HepG2 (cell line): Measurements from ENCODE around the gene ZNF391. TPM values are rescaled to one million over a fixed set of nuclear protein-coding genes. Genes with fewer than 3 reads are reported as not detected.

Experiments used
- CEBPB ChIP-seq: IDR thresholded peaks from 2 replicates; pipeline ENCODE4 v1.6.1; 2011; ENCODE audit warnings: low read depth, low read length, improper control_type of control experiment, borderline replicate concordance
- CTCF ChIP-seq: sonication (generic); formaldehyde crosslinking; IDR thresholded peaks from 2 replicates; pipeline ENCODE4 v1.5.0; 2020; ENCODE audit warnings: mild to moderate bottlenecking, missing genetic modification reagents, moderate library complexity
- KAT8 ChIP-seq: IDR thresholded peaks from 2 replicates; pipeline ENCODE4 v1.6.1; 2016; ENCODE audit warnings: missing genetic modification reagents, missing compliant biosample characterization
- MIXL1 ChIP-seq: IDR thresholded peaks from 2 replicates; pipeline ENCODE4 v1.6.1; 2016
- RAD51 ChIP-seq: fragments of 450-650 bp; IDR thresholded peaks from 2 replicates; pipeline ENCODE4 v1.6.1; 2016; ENCODE audit warnings: borderline replicate concordance
- SAFB2 ChIP-seq: sonication (generic); formaldehyde crosslinking; IDR thresholded peaks from 2 replicates; pipeline ENCODE4 v1.5.1; 2020; ENCODE audit warnings: missing genetic modification reagents, low read depth, mild to moderate bottlenecking, borderline replicate concordance
- SPEN ChIP-seq: sonication (generic); formaldehyde crosslinking; IDR thresholded peaks from 2 replicates; pipeline ENCODE4 v1.5.1; 2020; ENCODE audit warnings: low read depth, mild to moderate bottlenecking, missing genetic modification reagents
- TERF1 ChIP-seq: sonication (generic); formaldehyde crosslinking; IDR thresholded peaks from 2 replicates; pipeline ENCODE4 v1.8.0; 2022; ENCODE audit warnings: mild to moderate bottlenecking, missing genetic modification reagents, moderate library complexity
- ZNF224 ChIP-seq: sonication (generic); formaldehyde crosslinking; IDR thresholded peaks from 2 replicates; pipeline ENCODE4 v1.5.0; 2020; ENCODE audit warnings: mild to moderate bottlenecking, missing genetic modification reagents
- ZNF513 ChIP-seq: sonication (generic); formaldehyde crosslinking; conservative IDR thresholded peaks from 2 replicates; pipeline ENCODE4 v1.5.0; 2020; ENCODE audit warnings: missing genetic modification reagents
- ZNF556 ChIP-seq: sonication (generic); formaldehyde crosslinking; IDR thresholded peaks from 2 replicates; pipeline ENCODE4 v1.4.0; 2020; ENCODE audit warnings: mild to moderate bottlenecking, missing genetic modification reagents, borderline replicate concordance
- ZZZ3 ChIP-seq: sonication (generic); formaldehyde crosslinking; IDR thresholded peaks from 2 replicates; pipeline ENCODE4 v1.4.0; 2020; ENCODE audit warnings: missing genetic modification reagents, mild to moderate bottlenecking, borderline replicate concordance
- polyA plus RNA-seq, 8 experiments: library from polyadenylated mRNA; depleted of rRNA in 3 of 8; stranded (reverse) in 7 of 8; unstranded in 1 of 8; fragments of >200 nt; fragmentation: Illumina TruSeq in 4 of 8; extraction: Trizol in 4 of 8; gene quantifications; 2 replicates each; pipeline versions ENCODE4 v1.2.1 to v1.2.3, GENCODE V29; 2011 to 2016; ENCODE audit warnings: low read depth in 4 of 8, missing spikeins in 1 of 8, mixed read lengths in 1 of 8; ENCODE audit not compliant: insufficient read depth in 1 of 8
- total RNA-seq, 5 experiments: library from RNA; depleted of rRNA; stranded (reverse); fragments of >200 nt; fragmentation: Illumina TruSeq; extraction: Trizol; gene quantifications; 2 replicates each; pipeline ENCODE4 v1.2.3, GENCODE V29; 2016; ENCODE audit warnings: low read depth in 1 of 5
- TF ChIP-seq, protein P1 (sequence below): sonication (generic); formaldehyde crosslinking; IDR thresholded peaks from 2 replicates; pipeline ENCODE4 v1.4.0; 2020; ENCODE audit warnings: missing genetic modification reagents
- TF ChIP-seq, protein P2 (sequence below), 2 experiments: fragments of 450-650 bp in 1 of 2; sonication (generic) in 1 of 2; formaldehyde crosslinking; IDR thresholded peaks; 2 replicates each; pipeline versions ENCODE4 v1.5.0 to v1.8.0; 2020 to 2022; ENCODE audit warnings: mild to moderate bottlenecking in 1 of 2, missing genetic modification reagents in 1 of 2
- TF ChIP-seq, protein P3 (sequence below): sonication (generic); formaldehyde crosslinking; conservative IDR thresholded peaks from 2 replicates; pipeline ENCODE4 v1.8.0; 2022; ENCODE audit warnings: low read depth, missing genetic modification reagents

ZNF391 gene
- total and polyA plus RNA-seq, 2 of the 13 experiments (the other 11 are each of a cell fraction or from before 2014, with no cell fraction given), result 0.78 to 1.7 TPM

DNA sequence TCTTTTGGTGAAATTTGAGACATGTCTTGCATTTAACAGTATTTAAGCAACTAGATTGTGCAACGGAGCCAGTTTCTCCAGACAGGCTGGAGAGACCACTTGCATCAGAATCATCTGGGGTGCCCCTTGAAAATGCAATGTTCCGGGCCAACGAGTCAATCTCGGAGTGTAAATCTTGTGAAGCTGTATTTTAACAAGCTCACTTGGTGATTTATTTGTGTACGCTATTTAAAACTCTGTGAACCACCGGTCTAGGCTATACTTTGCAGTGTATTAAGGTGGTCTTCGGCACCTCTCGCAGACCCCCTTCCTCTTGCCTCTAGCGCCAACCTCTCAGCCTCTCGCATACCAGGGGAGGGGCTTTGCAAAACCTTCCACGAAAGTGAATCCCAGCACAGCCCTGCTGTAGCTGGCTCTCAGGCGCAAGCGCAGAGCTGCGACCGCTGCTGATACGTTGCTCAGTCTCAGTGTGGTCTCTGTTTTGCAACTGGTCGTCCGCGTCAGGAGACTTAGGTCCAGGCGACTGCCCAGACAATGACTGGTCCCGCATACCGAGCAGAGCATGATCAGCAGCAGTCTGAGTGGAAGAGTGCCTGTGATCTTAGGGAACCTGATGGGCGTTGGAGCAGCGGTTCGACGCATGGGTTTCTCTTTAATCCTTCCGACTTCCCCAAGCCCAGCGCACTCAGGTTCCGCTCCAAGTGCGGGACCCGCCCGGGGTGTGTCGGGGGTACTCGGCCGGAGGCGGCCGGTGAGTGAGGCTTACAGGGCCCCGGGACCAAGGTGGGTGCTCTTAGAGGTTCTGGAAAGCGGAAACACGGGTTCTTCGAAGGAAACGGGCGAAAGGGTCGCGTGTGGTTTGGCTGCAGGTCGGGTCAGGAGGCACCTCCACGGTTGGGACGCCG, at the start of gene ZNF391 (continued):
- TF ChIP-seq, protein P1, sequence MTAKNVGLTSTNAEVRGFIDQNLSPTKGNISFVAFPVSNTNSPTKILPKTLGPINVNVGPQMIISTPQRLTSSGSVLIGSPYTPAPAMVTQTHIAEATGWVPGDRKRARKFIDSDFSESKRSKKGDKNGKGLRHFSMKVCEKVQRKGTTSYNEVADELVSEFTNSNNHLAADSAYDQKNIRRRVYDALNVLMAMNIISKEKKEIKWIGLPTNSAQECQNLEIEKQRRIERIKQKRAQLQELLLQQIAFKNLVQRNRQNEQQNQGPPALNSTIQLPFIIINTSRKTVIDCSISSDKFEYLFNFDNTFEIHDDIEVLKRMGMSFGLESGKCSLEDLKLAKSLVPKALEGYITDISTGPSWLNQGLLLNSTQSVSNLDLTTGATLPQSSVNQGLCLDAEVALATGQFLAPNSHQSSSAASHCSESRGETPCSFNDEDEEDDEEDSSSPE (CRISPR knock-in tag), result peak; percentile 75
- TF ChIP-seq, protein P2, sequence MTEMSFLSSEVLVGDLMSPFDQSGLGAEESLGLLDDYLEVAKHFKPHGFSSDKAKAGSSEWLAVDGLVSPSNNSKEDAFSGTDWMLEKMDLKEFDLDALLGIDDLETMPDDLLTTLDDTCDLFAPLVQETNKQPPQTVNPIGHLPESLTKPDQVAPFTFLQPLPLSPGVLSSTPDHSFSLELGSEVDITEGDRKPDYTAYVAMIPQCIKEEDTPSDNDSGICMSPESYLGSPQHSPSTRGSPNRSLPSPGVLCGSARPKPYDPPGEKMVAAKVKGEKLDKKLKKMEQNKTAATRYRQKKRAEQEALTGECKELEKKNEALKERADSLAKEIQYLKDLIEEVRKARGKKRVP (CRISPR knock-in tag; IDR thresholded peaks at IDR 0.05), result peak in 1 of 2 experiments; percentile 12; a peak in 1 of 4 replicates
- peak; percentile 93 for TF ChIP-seq ZZZ3
- TF ChIP-seq SPEN, result peak; percentile 81; the same call in 1 of the 2 replicates
- no peak for TF ChIP-seq ZNF224 (CRISPR knock-in tag)
- TF ChIP-seq MIXL1, result peak; percentile 85; the same call in 1 of the 2 replicates
- TF ChIP-seq ZNF556 (CRISPR knock-in tag), result peak; percentile 96
- TF ChIP-seq, protein P3, sequence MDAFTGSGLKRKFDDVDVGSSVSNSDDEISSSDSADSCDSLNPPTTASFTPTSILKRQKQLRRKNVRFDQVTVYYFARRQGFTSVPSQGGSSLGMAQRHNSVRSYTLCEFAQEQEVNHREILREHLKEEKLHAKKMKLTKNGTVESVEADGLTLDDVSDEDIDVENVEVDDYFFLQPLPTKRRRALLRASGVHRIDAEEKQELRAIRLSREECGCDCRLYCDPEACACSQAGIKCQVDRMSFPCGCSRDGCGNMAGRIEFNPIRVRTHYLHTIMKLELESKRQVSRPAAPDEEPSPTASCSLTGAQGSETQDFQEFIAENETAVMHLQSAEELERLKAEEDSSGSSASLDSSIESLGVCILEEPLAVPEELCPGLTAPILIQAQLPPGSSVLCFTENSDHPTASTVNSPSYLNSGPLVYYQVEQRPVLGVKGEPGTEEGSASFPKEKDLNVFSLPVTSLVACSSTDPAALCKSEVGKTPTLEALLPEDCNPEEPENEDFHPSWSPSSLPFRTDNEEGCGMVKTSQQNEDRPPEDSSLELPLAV (CRISPR knock-in tag), result no peak
- TF ChIP-seq CTCF, result no peak
- TF ChIP-seq TERF1, result no peak
- peak; percentile 70; the same call in 1 of the 2 replicates for TF ChIP-seq CEBPB
- no peak; the same call in 1 of the 2 replicates for TF ChIP-seq SAFB2 (CRISPR knock-in tag)
- TF ChIP-seq ZNF513, result no peak
- no peak for TF ChIP-seq RAD51
- peak; percentile 95 for TF ChIP-seq KAT8
